ENCODE results near the gene FKBP1C. TPM values are rescaled to one million over a fixed set of nuclear protein-coding genes. Genes with fewer than 3 reads are reported as not detected.
"Not testable (repeated sequence)": the region's sequence is repeated elsewhere in the genome, so short reads cannot be mapped to it uniquely, and the experiment has no call there.

Gene FKBP1C
- total RNA-seq (1 to 10 TPM in 2 of 9 donors, under 1 TPM in 3, not detected in 4; 0.17 to 1.3 (median 0.55) TPM), polyA plus RNA-seq (10 to 100 TPM in 1 of 3 donors, under 1 TPM in 2; 0.24 to 17.2 (median 0.47) TPM)
- long read RNA-seq, donor 1, transcript FKBP1C-201 (1 exons, 1,579 nt) = major isoform, 30 of 30 reads
- long read RNA-seq, donor 1, partial matches to known transcripts = 0 of 30 reads
- long read RNA-seq, donor 1, other reads (novel, unspliced or antisense) = 0 of 30 reads
- long read RNA-seq, donor 2, transcript FKBP1C-201 (1 exons, 1,579 nt) = major isoform, 42 of 42 reads
- long read RNA-seq, donor 2, partial matches to known transcripts = 0 of 42 reads
- long read RNA-seq, donor 2, other reads (novel, unspliced or antisense) = 0 of 42 reads
- long read RNA-seq, donor 3, transcript FKBP1C-201 (1 exons, 1,579 nt) = major isoform, 22 of 22 reads
- long read RNA-seq, donor 3, partial matches to known transcripts = 0 of 22 reads
- long read RNA-seq, donor 3, other reads (novel, unspliced or antisense) = 0 of 22 reads
- long read RNA-seq, donor 4 = 0 reads
- long read RNA-seq, donor 5 = 0 reads
- long read RNA-seq, donor 6 = 0 reads
- long read RNA-seq, donor 7, transcript FKBP1C-201 (1 exons, 1,579 nt) = major isoform, 11 of 11 reads
- long read RNA-seq, donor 7, partial matches to known transcripts = 0 of 11 reads
- long read RNA-seq, donor 7, other reads (novel, unspliced or antisense) = 0 of 11 reads
- long read RNA-seq, donor 8, transcript FKBP1C-201 (1 exons, 1,579 nt) = major isoform, 19 of 19 reads
- long read RNA-seq, donor 8, partial matches to known transcripts = 0 of 19 reads
- long read RNA-seq, donor 8, other reads (novel, unspliced or antisense) = 0 of 19 reads
- long read RNA-seq, donor 9, transcript FKBP1C-201 (1 exons, 1,579 nt) = major isoform, 22 of 22 reads
- long read RNA-seq, donor 9, partial matches to known transcripts = 0 of 22 reads
- long read RNA-seq, donor 9, other reads (novel, unspliced or antisense) = 0 of 22 reads
- long read RNA-seq, donor 10, transcript FKBP1C-201 (1 exons, 1,579 nt) = major isoform, 11 of 11 reads
- long read RNA-seq, donor 10, partial matches to known transcripts = 0 of 11 reads
- long read RNA-seq, donor 10, other reads (novel, unspliced or antisense) = 0 of 11 reads

DNA sequence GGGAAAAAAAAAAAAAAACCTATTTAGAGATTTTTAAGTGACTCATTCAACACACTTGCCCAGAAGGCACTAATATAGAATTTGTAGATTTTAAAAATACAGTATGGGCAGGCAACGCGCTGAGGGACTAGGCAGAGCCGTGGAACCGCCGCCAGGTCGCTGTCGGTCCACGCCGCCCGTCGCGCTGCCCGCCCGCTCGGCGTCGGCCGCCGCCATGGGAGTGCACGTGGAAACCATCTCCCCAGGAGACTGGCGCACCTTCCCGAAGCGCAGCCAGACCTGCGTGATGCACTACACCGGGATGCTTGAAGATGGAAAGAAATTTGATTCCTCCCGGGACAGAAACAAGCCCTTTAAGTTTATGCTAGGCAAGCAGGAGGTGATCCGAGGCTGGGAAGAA, at the start of gene FKBP1C:
TSS of gene FKBP1C (plus strand) at position 127 of the 400 bp plus-strand sequence.
- H3K27ac ChIP-seq; H3K27me3 ChIP-seq; H3K4me3 ChIP-seq; H3K36me3 ChIP-seq (replicated peaks in 1 of 2); DNase-seq; intact Hi-C loops (cut with DNase I); H3K4me1 ChIP-seq (replicated peaks in 1 of 2); H3K9me3 ChIP-seq (replicated peaks in 1 of 3): not testable (repeated sequence)
- WGBS, 4 donors = 88 to 95% (median 92%) methylated on average over 26 to 27 of the region's 27 CpGs

- H3K4me1 ChIP-seq (replicated peaks in 1 of 2); H3K27me3 ChIP-seq; H3K36me3 ChIP-seq (replicated peaks in 1 of 2); H3K9me3 ChIP-seq (replicated peaks in 1 of 3); H3K4me3 ChIP-seq; DNase-seq; H3K27ac ChIP-seq; intact Hi-C loops (cut with DNase I): not testable (repeated sequence)
- 76 to 87% (median 83%) methylated on average over 8 to 37 of the region's 37 CpGs for WGBS, 4 donors
Observed at GRCh38 chr6:63164047-63164803, 47.0 kb upstream of the FKBP1C start.

GRCh38 chr6:63174173-63174572, 37.1 kb upstream of the FKBP1C start:
- WGBS, 4 donors = 70 to 82% (median 72%) methylated on average over 1 of the region's 1 CpG
- H3K27ac ChIP-seq = no peak overlapping the region
- TF ChIP-seq, protein P1, sequence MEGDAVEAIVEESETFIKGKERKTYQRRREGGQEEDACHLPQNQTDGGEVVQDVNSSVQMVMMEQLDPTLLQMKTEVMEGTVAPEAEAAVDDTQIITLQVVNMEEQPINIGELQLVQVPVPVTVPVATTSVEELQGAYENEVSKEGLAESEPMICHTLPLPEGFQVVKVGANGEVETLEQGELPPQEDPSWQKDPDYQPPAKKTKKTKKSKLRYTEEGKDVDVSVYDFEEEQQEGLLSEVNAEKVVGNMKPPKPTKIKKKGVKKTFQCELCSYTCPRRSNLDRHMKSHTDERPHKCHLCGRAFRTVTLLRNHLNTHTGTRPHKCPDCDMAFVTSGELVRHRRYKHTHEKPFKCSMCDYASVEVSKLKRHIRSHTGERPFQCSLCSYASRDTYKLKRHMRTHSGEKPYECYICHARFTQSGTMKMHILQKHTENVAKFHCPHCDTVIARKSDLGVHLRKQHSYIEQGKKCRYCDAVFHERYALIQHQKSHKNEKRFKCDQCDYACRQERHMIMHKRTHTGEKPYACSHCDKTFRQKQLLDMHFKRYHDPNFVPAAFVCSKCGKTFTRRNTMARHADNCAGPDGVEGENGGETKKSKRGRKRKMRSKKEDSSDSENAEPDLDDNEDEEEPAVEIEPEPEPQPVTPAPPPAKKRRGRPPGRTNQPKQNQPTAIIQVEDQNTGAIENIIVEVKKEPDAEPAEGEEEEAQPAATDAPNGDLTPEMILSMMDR (IDR thresholded peaks at IDR 0.05) = no peak
- no peak for TF ChIP-seq POLR2A (IDR thresholded peaks at IDR 0.05)
- peaks cover 0 to 3% (median 0%) of the 10 kb centered on the region in 3 donors for H3K9me3 ChIP-seq (replicated peaks in 1 of 3)
- no peak for DNase-seq
- H3K4me1 ChIP-seq (replicated peaks in 1 of 2) = no peaks in the 10 kb centered on the region
- no peak overlapping the region for H3K4me3 ChIP-seq
- no peaks in the 10 kb centered on the region for H3K27me3 ChIP-seq
- intact Hi-C loops (cut with DNase I) = no loop called here
- no peaks in the 10 kb centered on the region for H3K36me3 ChIP-seq (replicated peaks in 1 of 2)

DNA sequence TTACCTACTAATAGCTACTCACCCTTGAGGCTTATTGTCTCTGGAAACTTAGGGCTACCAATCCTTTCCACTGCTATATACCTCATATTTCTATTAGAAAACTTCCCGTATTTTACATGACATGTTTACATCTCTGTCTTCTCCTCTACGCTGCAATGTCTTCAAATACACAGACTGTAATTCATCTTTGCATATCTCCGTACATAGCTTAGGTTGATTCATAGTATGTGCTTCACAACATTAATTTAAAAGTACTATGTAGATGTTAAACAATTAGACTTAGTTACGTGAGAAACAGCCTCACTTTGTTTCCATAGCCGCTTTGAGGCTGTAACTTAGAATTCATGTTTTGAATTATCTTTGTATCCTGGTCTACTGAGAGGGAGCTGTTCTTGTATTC, 35.1 kb upstream of the FKBP1C start:
- 57 to 75% (median 65%) methylated on average over 5 of the region's 5 CpGs for WGBS, 4 donors
- intact Hi-C loops (cut with DNase I) = no loop called here
- H3K36me3 ChIP-seq (replicated peaks in 1 of 2) = no peaks in the 10 kb centered on the region

More for the DNA sequence above, 35.1 kb upstream of the FKBP1C start:
- H3K4me3 ChIP-seq = no peak overlapping the region
- H3K4me1 ChIP-seq (replicated peaks in 1 of 2) = no peaks in the 10 kb centered on the region
- no peak for DNase-seq
- peaks cover 0 to 5% (median 0%) of the 10 kb centered on the region in 3 donors for H3K9me3 ChIP-seq (replicated peaks in 1 of 3)
- no peak overlapping the region for H3K27ac ChIP-seq
- no peaks in the 10 kb centered on the region for H3K27me3 ChIP-seq
- no peak for TF ChIP-seq POLR2A (IDR thresholded peaks at IDR 0.05)
- TF ChIP-seq, protein P1 (IDR thresholded peaks at IDR 0.05) = no peak
